Natural killer cell (primary cell): ENCODE results near the gene TTLL6. TPM values are rescaled to one million over a fixed set of nuclear protein-coding genes. Genes with fewer than 3 reads are reported as not detected.

Experiments
- ATAC-seq, 3 donors: fragments of 150-1000 bp in 2 of 3; fragments of 200-7000 bp in 1 of 3; cut with Tn5 transposase; 1 replicate in 1 of 3; 2 replicates in 2 of 3; pipeline ENCODE4 v1.10.0; 2021; ENCODE audit warnings: mild to moderate bottlenecking in 2 of 3, moderate library complexity in 2 of 3
- DNase-seq, 2 donors: peaks; one replicate each; pipeline versions ENCODE4 v3.0.0 to v3.0.0-alpha.2; 2013 to 2021; ENCODE audit warnings: mixed read lengths in 1 of 2
- H3K27ac ChIP-seq: one replicate; pipeline ENCODE4 v1.5.1; 2013; ENCODE audit warnings: mild to moderate bottlenecking, low read length
- H3K27me3 ChIP-seq: one replicate; pipeline ENCODE4 v1.6.1; 2013; ENCODE audit warnings: low read length; ENCODE audit not compliant: control insufficient read depth, insufficient read depth
- H3K36me3 ChIP-seq: one replicate; pipeline ENCODE4 v1.6.1; 2013; ENCODE audit warnings: low read length; ENCODE audit not compliant: control insufficient read depth, insufficient read depth
- H3K4me1 ChIP-seq: one replicate; pipeline ENCODE4 v1.6.1; 2013; ENCODE audit warnings: low read length; ENCODE audit not compliant: control insufficient read depth, insufficient read depth
- H3K4me3 ChIP-seq: one replicate; pipeline ENCODE4 v1.5.1; 2013; ENCODE audit warnings: low read length
- H3K9me3 ChIP-seq: one replicate; pipeline ENCODE4 v1.6.1; 2013; ENCODE audit warnings: low read length; ENCODE audit not compliant: control insufficient read depth, insufficient read depth
- H3K27ac Mint-ChIP-seq, 2 donors: one replicate each; pipeline ENCODE4 v1.8.0; 2022; ENCODE audit warnings: mild to moderate bottlenecking in 2 of 2, mixed read lengths in 2 of 2, moderate library complexity in 1 of 2
- H3K27me3 Mint-ChIP-seq, 2 donors: one replicate each; pipeline ENCODE4 v1.8.0; 2022; ENCODE audit warnings: low read depth in 2 of 2, mixed read lengths in 2 of 2
- H3K36me3 Mint-ChIP-seq: one replicate; pipeline ENCODE4 v1.8.0; 2022; ENCODE audit warnings: mixed read lengths
- H3K4me1 Mint-ChIP-seq, 2 donors: one replicate each; pipeline ENCODE4 v1.8.0; 2022; ENCODE audit warnings: mixed read lengths in 2 of 2
- H3K4me3 Mint-ChIP-seq: one replicate; pipeline ENCODE4 v1.8.0; 2022; ENCODE audit warnings: mild to moderate bottlenecking, moderate library complexity, mixed read lengths
- H3K9me3 Mint-ChIP-seq, 2 donors: one replicate each; pipeline ENCODE4 v1.8.0; 2022; ENCODE audit warnings: mixed read lengths in 2 of 2
- WGBS: methylation state at CpG from one replicate; pipeline ENCODE4 v1.1.7; 2013; ENCODE audit warnings: missing lambda C conversion rate; ENCODE audit not compliant: insufficient coverage; 5-methylcytosine and 5-hydroxymethylcytosine counted together
- intact Hi-C: fragments of 100-400 bp; cut with micrococcal nuclease; formaldehyde crosslinking; loops from one replicate; pipeline ENCODE4 v1.14.2; 2022
- total RNA-seq, 4 donors: library from RNA; stranded (reverse); fragments of 120-200 nt in 1 of 4; gene quantifications; one replicate each; pipeline versions ENCODE4 v1.2.3 to v1.2.4, GENCODE V29; 2013 to 2022
- TF ChIP-seq, protein P1 (sequence below): fragments of 200-600 bp; IDR thresholded peaks from one replicate; pipeline ENCODE4 v1.8.0; 2022; ENCODE audit warnings: antibody characterized with exemption

The TTLL6 gene
- total RNA-seq, 3 donors from 2014 or later (not counting 1 experiment from before 2014, with no cell fraction given) = not detected

DNA sequence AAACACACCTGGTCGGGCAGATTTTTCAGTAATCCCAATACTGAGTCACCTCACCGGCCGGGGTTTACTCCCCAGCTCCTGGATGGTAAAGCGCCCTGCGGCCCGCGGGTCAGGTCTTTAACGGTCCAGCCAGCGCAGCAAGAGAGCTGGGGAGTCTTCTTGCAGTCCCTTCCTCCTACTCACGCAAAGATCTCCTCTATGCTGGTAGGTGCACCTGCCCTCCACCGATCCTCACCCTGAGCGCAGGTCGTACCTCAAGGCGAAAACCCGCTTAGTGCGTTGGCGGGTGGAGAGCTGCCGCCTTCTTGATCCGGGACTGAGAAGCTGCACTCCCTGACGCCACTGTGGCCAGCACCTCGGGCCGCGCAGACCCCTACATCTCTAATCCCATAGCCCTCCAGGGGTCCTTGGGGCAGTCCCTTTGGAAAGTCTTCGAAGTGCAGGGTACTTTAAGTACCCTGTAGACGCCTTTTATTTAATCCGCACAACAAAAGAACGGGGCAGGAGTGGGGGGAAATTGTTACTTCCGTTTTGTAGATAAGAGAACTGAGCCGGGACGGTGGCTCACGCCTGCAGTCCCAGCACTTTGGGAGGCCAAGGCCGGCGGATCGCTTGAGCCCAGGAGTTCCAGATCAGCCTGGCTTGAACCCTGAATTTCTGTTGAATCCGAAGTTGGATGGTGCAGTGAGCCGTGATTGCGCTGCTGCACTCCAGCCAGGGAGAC, 78.1 kb downstream of the TTLL6 start:
- Histone ChIP-seq H3K4me1 (peaks cover 11% of the 10 kb centered on the region), H3K4me3 (no peak overlapping the region), H3K27ac (no peak overlapping the region), H3K36me3 (no peaks in the 10 kb centered on the region), H3K27me3 (peaks cover 65% of the 10 kb centered on the region), H3K9me3 (no peaks in the 10 kb centered on the region)
- H3K9me3 Mint-ChIP-seq = no peaks in the 10 kb centered on the region
- peaks cover 0 to 7% of the 10 kb centered on the region in 2 donors for H3K4me1 Mint-ChIP-seq
- H3K27ac Mint-ChIP-seq = no peak overlapping the region
- DNase-seq = peak in 1 of 2 donors; percentile 34
- H3K36me3 Mint-ChIP-seq = no peaks in the 10 kb centered on the region
- WGBS = 7% methylated on average over 35 of the region's 37 CpGs
- peak overlapping the region; percentile 28 for H3K4me3 Mint-ChIP-seq
- peaks cover 82 to 84% of the 10 kb centered on the region in 2 donors for H3K27me3 Mint-ChIP-seq
- TF ChIP-seq, protein P1, sequence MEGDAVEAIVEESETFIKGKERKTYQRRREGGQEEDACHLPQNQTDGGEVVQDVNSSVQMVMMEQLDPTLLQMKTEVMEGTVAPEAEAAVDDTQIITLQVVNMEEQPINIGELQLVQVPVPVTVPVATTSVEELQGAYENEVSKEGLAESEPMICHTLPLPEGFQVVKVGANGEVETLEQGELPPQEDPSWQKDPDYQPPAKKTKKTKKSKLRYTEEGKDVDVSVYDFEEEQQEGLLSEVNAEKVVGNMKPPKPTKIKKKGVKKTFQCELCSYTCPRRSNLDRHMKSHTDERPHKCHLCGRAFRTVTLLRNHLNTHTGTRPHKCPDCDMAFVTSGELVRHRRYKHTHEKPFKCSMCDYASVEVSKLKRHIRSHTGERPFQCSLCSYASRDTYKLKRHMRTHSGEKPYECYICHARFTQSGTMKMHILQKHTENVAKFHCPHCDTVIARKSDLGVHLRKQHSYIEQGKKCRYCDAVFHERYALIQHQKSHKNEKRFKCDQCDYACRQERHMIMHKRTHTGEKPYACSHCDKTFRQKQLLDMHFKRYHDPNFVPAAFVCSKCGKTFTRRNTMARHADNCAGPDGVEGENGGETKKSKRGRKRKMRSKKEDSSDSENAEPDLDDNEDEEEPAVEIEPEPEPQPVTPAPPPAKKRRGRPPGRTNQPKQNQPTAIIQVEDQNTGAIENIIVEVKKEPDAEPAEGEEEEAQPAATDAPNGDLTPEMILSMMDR = no peak
- intact Hi-C loops = no loop called here
- peak in 1 of 3 donors; percentile 35 for ATAC-seq

DNA sequence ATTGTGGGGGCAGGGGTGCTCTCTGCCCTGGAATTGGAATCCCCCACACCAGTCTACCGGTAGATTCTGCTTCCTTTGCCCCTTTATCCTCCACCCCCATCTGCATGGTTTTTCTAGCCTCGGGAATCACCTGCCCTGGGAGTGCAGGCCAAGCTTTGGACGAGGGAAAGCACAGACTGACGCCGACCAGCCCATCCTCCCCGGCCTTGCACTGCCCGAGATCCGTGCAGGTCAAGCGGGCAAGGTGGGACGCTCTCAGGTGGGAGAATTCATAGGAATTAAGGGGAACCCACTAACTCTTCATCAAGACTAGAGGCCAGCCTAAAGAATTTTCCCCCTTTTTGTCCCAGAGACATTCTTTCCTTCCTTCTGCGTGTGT, 78.6 kb downstream of the TTLL6 start:
- TF ChIP-seq, protein P1 = no peak
- intact Hi-C loops = no loop called here
- no peak for DNase-seq
- WGBS = 8% methylated on average over 10 of the region's 11 CpGs
- Mint-ChIP-seq H3K4me3 (no peak overlapping the region), H3K4me1 (peaks cover 2 to 13% of the 10 kb centered on the region in 2 donors), H3K27me3 (peaks cover 82 to 84% of the 10 kb centered on the region in 2 donors), H3K36me3 (no peaks in the 10 kb centered on the region), H3K9me3 (no peaks in the 10 kb centered on the region), H3K27ac (no peak overlapping the region)
- H3K4me1 ChIP-seq = peaks cover 12% of the 10 kb centered on the region
- ATAC-seq = no peak
- peaks cover 66% of the 10 kb centered on the region for H3K27me3 ChIP-seq
- H3K9me3 ChIP-seq = no peaks in the 10 kb centered on the region
- no peak overlapping the region for H3K4me3 ChIP-seq
- no peak overlapping the region for H3K27ac ChIP-seq
- H3K36me3 ChIP-seq = no peaks in the 10 kb centered on the region

DNA sequence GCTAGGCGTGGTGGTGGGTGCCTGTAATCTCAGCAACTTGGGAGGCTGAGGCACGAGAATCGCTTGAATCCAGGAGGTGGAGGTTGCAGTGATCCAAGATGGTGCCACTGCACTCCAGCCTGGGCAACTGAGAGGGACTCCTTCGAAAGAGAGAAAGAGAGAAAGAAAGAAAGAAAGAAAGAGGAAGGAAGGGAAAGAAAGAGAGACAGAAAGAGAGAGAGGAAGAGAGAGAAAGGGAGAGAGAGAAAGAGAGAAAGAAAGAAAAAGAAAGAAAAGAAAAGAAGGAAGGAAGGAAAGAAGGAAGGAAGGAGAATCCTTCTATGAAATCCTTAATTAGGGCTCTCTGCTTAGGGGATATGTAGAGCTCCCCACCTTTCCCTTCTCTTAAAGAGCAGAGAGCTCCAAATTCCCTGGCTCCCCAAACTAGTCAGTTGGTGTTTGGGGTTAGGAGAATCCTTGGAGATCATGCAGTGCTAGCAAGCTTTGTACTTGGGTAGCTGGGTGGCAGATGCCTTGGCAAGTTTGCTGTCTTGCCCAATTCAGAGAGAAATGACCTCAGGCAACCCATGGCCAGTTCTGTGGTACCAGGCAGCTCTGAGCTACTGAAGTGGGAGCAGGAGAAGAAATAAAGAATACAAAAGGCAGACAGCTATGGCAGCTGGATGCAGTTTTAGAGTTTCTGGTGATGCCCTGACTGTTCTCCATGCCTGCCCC, 79.5 kb downstream of the TTLL6 start:
- Mint-ChIP-seq H3K4me1 (peaks cover 4 to 15% of the 10 kb centered on the region in 2 donors), H3K9me3 (no peaks in the 10 kb centered on the region), H3K4me3 (no peak overlapping the region), H3K27ac (no peak overlapping the region), H3K36me3 (no peaks in the 10 kb centered on the region), H3K27me3 (peaks cover 81 to 82% of the 10 kb centered on the region in 2 donors)
- intact Hi-C loops = no loop called here
- no peaks in the 10 kb centered on the region for H3K9me3 ChIP-seq
- H3K27ac ChIP-seq = no peak overlapping the region
- no peak for ATAC-seq
- WGBS = 52% methylated on average over 4 of the region's 4 CpGs
- TF ChIP-seq, protein P1 = no peak
- no peak overlapping the region for H3K4me3 ChIP-seq
- H3K4me1 ChIP-seq = peaks cover 15% of the 10 kb centered on the region
- H3K36me3 ChIP-seq = no peaks in the 10 kb centered on the region
- no peak for DNase-seq
- peaks cover 64% of the 10 kb centered on the region for H3K27me3 ChIP-seq
